T follicular helper cell (primary cell): ENCODE data around the gene GRIN2A.
"Not testable (repeated sequence)": the region's sequence is repeated elsewhere in the genome, so short reads cannot be mapped to it uniquely, and the experiment has no call there.

Source experiments
- DNase-seq: peaks from one replicate; pipeline ENCODE4 v3.0.0-alpha.2; 2020; ENCODE audit warnings: low read depth

GRIN2A gene

DNA sequence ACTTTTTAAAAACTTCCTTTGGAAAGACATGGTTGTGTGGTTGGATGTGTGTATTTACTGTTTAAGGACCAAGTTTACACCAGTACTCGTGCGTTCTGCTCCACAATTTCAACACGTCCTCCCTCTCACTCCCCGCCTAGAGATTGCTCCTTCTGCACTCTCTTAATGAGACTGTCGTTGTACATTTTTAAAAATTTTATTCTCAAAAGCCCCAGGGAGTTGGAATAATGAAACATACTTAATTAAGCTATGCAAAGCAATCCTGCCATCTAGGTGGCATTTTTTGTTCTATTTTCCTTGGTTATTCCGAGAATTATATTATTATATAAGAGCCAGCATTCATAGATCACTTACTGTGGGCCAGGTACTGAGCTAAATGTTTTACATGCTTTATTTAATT is 264.5 kb downstream of the GRIN2A start:
- DNase-seq, result no peak

DNA sequence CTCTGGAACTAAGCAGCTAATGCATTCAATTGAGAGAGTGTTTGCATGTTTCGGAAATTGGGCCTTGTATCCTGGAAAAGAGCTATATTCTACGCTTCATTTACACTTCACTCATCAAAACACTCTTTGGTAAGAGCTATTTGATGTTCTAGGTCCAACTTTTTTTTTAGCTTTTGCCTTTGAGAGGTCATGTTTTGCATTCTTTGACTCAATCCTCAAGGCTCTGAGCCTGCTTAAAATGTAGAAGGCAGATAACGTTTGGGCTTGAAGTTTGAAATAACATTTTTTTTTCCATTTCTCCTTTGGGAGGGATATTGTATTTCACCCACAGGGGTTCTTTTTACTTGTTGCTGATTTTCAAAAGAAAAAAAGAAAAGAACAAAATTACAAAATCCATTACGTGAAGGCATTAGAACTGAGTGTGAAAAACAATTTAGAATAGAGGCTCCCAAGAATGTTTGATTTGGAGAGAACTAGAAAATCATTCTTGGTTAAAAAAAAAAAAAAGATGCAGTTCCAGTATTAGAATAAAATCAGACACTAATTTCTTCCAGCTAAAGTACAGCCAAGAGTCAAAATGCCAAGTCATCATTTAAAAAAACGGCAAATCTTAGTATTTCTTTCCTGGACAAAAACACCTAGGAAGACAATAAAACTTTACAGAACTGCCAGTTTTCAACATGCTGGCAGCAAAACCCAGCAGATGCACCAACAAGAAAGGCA is 268.5 kb downstream of the GRIN2A start:
- DNase-seq, result no peak

DNA sequence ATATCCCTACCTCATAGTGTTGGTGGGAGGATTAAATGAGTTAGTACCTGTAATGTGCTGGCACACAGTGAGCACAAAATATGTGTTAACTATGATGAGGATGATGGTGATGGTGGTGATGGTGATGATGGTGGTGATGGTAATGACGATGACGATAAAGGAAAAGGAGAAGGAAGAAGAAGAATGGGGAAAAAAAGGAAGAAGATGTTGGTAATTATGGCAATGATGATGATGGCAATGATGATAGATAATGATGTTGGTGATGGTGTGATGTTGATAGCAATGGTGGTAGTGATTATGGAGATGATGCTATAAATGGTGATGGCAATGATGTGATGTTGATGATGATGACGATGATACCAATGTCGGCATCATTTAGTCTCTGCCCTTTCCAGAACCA is 270.2 kb downstream of the GRIN2A start:
- no peak for DNase-seq

DNA sequence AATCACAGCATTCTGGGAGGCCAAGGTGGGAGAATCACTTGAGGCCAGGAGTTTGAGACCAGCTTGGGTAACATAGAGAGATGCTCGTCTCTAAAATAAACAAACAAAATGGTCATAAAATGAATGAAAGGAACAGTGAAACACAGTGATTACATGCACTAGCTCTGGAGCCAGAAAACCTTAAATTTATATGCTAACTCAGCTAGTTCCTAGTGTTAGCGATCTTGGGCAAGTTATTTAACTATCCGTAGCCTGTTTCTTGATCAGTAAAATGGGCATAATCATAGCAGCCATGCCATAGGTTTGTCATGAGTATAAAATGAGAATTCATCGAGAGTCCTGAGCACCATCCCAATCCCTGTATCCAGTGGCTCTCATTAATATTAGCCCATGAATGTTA is 271.0 kb downstream of the GRIN2A start:
- DNase-seq, result no peak

DNA sequence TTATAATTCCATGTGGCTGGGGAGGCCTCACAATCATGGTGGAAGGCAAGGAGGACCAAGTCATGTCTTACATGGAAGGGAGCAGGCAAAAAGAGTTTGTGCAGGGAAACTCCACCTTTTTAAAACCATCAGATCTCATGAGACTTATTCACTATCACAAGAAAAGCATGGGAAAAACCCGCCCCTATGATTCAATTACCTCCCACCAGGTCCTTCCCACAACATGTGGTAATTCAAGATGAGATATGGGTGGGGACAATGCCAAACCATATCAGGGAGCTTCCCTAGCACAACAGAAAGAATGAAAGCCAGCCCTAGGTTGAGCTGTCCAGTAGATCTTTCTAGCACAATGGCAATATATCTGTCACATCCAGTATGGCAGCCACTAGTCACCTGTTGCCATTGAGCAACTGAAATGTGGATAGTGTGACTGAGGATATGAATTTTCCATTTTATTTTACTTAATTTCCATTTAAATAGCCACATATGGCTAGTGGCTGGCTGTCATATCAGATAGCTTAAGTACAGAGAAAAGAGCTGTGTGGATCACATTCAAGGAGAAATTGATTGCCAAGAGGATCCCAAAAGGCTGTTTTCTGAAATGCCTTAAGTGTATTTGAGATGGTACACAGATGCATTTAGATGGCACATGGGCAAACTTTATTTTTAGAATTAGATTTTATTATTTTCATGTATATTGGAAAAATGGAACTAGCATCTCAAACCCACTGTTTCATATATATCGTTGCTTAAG is 273.0 kb downstream of the GRIN2A start:
- DNase-seq, result no peak

DNA sequence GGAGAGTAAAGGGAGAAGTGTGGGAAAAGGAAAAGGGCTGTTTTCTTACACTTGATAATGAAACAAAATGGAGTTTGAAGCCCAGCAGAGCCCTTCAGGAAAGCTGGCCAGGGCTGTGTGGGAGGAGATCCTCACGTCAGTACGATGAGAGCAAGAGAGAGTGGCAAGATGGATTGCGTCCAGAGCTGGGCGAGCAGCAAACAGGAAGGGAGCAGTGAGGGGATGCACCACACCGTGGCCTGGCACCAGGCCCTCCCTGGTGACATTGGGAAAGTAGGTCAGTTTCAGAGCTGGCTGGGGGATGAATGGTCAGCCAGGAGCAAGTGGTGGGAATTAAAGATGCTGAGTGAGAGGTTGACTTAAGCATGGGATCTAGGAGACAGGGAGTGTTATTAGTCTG is 273.6 kb downstream of the GRIN2A start:
- DNase-seq, result no peak

DNA sequence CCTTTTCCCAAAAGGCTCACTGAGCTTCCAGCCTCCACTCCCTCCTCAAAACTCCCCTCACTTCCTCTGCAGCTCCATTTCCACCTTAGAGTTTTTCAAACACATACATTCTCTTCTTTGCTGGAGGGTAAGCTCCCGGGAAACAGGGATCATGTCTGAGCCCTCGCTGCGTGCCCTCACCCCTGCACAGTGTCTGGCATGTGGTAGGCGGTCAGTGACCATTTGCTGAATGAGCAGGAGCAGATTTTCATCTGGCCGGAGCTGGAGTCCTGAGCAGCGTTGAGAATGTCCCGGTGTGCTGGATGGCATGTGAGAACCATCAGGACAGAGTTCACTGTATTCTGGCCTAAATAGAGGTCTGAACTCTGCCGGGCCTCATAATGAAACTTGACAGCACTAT is 274.5 kb downstream of the GRIN2A start:
- no peak for DNase-seq

DNA sequence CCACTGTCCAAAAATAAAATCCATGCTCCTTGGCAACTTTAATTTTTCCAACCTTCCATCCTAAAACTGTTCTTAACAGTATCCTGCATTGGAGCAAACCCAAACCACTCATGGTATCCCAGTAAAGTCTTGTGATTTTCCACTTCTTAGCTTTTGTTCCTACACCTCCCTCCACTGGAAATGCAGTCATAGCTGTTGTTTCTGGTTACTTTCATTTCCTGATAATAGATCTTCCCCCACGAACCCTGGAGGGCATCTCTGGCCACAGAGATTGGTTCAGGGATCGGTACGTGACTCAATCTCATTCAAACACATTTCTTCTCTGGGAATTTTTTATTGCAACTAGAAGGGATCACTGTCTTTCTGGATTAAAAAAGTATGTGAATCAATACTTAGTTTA is 276.0 kb downstream of the GRIN2A start:
- DNase-seq, result no peak

DNA sequence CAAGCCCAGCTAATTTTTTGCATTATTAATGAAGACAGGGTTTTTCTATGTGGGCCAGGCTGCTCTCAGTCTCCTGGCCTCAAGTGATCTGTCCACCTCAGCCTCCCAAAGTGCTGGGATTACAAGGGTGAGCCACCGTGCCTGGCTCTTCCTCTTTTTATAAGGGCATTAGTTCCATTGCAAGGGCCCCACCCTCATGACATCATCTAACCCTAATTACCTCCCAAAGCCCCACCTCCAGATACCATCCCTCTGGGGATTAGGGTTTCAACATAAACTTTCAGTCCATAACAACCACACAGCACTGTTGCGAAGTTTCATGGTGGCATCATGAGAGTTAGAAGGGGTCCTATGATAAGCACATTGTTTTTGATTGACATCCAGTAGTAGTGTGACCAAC is 277.7 kb downstream of the GRIN2A start:
- no peak for DNase-seq

DNA sequence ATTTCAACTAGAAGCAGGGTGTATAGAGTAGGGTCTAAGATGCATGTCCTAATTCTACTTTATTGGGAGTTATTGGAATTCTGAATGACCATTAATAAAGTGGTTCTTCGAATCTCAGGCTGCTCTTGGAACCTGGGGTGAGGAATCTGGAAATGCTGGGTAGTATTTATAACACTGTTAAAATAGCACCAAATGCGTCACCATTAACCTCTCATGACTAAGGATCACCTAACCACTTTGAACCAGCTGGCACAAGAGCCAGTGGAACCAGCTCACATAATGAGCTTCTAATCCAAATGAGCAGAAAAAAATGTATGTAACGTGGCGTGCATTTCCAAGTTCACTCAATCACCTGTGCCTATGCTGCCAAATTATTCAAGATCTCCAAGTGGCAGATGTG is 281.7 kb downstream of the GRIN2A start:
- no peak for DNase-seq

DNA sequence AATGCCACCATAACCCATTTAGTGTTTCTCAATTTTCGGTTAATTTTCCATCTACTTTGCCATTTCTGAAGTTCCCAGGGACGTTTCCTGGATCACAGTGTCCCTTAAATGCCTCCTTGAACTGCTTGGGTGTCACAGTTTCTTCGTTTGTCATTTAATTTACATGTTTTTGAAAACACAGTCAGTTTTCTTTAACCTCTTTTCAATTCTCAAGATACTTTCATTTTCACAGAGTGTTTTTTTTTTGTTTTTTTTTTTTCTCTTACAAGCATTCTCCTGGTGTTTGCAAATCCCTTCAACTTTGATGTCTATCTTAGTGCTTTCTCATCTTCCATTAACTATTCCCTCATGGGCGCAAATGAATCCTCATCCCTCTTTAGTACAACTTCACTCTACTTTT is 283.7 kb downstream of the GRIN2A start:
- DNase-seq, result no peak

DNA sequence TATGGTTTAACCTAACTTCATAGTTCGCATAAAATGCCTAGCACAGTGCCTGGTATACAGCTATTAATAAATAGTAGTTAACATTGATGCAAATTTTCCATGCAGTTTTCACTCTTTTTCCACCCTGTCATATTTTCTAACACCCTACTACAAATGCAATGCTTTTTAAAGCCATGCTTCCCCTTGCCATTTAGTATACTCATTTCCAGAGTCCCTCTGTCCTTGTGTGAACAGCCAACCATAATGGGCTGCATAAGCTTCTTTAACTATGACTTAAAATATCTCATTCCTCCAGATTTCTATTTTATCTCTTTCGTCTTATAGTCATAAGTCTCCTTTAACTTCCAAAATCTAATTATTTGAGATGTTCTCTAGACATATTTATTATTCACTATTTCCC is 284.1 kb downstream of the GRIN2A start:
- DNase-seq, result no peak

DNA sequence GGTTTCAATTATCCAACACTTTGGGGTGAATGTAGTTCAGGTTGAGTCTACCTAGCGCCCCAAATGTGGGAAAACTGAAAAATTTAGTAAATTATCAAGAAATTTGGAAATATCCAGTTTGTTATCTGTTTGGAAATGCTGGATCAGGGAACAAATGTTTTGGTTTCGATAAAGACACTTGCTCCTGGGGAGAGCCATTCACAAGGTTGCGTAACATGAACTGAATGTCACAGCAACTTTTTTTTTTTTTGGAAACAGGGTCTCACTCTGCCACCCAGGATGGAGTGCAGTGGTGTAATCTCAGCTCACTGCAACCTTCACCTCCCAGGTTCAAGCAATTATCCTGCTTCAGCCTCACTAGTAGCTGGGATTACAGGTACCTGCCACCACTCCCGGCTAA is 286.4 kb downstream of the GRIN2A start:
- DNase-seq, result no peak

DNA sequence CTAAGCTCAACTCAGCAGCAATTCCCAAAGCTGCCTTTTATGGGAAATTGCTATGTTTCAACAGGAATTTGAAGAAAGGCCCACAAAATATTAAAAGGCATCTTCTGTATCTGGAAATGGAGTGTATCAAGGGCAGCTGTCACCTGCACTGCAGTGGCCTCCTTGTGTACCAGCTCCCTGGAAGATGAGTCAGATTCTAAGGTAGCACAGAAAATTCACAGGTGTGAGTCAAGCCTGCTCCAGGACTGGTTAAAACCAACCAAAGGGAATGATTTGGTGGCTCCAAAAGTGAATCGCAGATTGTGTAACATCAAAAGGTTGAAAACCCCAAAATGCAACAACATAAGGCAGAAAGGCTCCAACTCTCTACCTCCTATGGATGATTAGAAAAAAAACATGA is 296.4 kb downstream of the GRIN2A start:
- DNase-seq, result no peak

DNA sequence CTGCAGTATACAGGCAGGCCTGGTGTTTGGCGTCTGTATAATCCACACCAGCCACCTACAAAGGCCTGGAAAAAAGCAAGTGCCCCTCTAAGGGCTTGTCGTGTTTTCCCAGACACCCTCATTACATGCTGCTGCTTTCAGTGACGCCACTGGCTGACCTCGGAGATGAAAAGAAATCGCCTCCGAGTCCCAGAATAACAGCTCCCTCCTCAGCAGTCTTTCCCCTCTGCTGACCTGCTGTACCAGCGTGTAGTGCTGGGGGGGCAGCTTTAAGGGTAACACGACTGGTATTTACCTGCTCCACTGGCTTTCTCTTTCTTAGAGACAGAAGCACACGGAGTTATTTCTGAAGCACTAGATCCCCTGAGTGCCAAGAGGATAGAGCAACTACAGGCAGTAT is 296.8 kb downstream of the GRIN2A start:
- no peak for DNase-seq

DNA sequence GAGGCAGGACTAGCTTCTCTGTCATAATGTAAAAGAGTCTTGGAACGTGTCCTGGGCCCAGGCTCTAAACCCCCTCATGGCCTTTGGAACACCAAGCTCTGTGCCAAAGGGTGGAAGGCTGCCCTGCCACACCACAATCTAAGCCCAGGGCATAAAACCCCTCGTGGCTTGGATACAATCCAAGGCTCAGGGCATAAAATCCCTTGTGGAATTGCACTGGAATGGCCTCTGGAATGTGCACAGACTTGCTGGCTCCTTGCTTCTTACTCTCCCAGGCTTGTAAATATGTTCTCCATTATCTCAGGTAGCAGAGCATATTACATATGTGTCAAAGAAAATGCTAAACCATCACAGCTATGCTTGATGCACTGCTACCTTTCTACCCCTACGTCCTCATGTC is 306.2 kb downstream of the GRIN2A start:
- DNase-seq, result not testable (repeated sequence)

DNA sequence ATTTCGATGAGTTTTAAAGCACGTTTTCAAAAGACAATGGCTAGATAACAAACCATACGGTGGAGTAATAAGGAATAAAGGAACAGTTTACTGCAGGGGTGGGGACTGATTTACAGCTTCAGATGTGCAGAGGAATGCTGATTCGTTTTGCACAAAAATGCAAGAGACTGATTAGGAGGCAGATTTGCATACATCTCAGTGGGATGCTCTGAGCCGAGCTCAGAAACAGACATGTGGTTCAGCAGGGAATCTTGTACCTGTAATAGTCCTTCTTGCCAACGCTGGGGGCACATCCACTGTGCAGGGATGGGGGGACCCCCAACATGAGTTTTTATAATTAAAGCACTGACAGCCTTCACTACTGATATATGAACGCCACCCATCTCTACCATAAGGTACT is 308.0 kb downstream of the GRIN2A start:
- DNase-seq, result no peak

DNA sequence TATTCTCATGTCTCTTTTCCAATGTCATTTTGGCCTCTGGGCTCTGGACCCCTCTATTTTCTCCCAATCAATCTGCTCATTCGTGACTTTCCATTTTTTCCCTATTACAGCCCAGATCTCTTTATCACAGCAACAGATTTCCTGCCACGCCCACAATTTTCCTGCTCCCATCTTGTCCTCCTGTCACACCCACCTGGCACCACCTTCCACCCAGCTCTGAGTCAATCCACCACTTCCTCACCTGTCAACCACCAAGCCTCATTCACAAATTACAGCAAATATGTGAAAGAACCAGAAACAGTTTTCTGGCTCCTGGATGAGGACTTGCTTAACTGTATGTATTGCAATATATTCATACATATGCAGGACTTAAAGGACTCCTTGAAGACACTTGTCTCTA is 311.3 kb downstream of the GRIN2A start:
- DNase-seq, result no peak

DNA sequence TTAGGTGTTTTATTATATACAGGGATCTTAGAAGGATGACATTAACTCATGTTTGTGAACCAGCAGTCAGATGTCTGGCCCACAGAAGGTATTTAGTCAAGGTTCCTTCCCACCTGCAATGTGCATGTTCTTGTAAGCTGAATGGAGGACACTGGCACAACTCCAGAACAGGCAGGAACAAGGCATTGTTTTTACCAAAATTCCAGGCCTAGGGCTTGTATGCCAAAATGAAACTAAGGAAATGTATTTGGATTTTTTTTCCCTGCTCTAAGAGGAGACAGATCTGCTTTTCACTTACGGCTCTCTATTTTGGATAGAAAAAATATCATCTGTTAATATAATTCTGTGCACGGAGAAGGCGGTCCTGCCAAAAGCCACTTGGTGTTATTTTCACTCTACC is 312.5 kb downstream of the GRIN2A start:
- DNase-seq, result no peak

DNA sequence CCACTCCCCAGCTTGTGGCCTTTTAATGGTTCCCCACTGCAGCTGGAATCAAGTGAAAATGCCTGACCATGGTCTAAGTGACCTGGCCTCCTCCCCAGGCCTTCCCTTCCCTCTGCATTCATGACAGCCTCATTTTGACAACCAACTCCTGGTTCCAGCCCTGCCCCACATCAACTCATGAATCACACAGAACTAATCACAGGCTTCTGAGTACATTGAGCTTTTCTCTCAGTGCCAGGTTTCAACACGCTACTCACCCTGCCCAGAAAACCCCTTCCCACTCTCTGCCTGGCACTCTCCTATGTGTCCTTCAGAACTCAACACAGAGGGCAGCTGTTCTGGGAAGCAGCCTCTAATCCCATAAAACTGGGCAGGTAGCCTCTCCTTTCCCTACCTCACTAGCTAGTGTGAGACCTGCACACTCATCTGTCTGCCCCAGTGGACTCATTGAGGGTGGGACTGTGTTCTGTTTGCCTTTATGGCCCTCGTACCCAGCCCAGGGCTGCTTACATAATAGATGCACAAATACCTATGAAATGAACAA is 313.6 kb downstream of the GRIN2A start:
- DNase-seq, result no peak

DNA sequence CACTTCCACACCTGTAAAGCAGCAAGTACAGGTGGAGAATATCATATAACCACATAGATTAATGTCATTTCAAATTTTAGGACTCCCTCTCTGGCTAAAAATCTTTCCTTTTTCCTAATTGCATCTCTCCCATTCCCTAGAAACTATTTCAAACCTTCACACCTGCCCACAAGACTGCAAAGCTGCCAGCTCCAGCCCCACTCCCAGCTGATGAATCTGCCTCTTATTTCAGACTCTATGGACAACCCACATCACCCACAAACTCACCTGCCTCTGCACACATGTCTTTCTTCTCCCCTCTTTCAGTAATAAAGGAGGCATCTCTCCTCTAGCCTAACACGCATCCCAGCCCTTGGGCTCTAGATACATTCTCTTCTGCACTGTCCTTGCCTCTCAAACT is 315.1 kb downstream of the GRIN2A start:
- no peak for DNase-seq

DNA sequence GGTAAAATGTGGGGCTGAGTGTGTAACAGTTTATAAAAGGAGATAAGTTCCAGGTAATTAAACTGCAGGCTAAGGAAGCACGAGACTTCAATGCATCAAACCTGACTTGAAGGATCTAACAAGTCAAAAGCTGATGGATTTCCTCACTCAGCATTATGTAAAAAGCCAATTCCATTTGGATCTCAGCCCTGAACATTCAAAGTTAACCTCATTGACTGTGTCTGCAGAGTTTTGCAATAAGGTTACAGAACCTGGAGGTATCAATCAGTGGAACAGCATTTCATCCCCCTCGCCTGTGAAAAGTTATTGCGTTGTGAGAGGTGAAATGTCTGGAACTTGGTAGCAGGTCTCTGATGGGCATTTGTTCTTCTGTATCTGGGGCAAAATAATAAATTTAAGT is 317.8 kb downstream of the GRIN2A start:
- no peak for DNase-seq

DNA sequence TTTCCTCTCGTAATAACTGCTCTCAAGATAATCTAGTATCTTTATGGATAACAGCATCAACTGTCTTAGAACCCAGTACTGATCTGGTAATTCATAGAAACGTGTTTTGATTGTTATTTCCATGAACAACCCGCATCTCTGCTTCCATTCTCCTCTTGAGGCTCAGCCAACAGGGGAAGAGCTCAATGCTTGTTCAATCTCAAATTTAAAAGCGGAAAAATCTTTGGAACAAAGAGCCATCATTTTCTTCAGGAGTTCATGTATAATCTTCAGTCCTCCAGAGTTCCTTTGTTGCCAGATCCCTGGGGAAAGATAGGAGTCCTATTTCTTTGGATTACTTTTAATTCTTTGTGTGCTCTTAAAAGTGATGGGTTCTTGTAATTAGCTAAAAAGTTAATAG is 319.9 kb downstream of the GRIN2A start:
- no peak for DNase-seq

DNA sequence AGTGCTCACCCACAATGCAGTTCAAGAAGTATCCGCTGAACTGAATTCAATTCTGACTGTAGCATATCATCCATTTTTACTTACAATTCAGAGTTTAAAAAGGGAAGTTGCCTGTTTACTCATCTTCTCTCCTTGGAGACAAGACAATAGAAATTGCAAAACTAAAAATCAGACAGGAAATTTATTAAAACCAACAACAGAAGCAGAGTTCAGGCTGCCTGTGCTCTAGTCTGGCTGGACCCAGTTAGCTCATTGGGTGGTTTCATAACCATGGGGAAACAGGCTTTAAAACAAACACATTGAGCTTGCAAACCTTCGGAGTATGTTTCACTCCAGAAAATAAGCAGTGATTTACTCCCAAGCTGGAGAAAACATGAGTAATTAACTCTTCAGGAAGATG is 321.4 kb downstream of the GRIN2A start:
- no peak for DNase-seq
